ENCODE data around the gene MAP3K20.

GRCh38 chr2:173196638-173197037 is 121.0 kb downstream of the MAP3K20 start:
- TF ChIP-seq POLR2AphosphoS5 (IDR thresholded peaks at IDR 0.05) (no peak), CTCF (IDR thresholded peaks at IDR 0.05) (no peak)
